GM18511 (cell line): ENCODE measurements around the gene CUTA.
"Not testable (repeated sequence)": the region's sequence is repeated elsewhere in the genome, so short reads cannot be mapped to it uniquely, and the experiment has no call there.

Source experiments
- ATAC-seq: cut with Tn5 transposase; IDR thresholded peaks from one replicate; pipeline ENCODE4 v1.9.1; 2021; ENCODE audit warnings: mild to moderate bottlenecking, moderate library complexity; ENCODE audit not compliant: unreplicated experiment

CUTA gene

GRCh38 chr6:33373960-33374910 is 43.7 kb downstream of the CUTA start:
- no peak for ATAC-seq

- no peak for ATAC-seq
Measured at GRCh38 chr6:33372526-33373123, 45.3 kb downstream of the CUTA start.

GRCh38 chr6:33371901-33372300 is 46.0 kb downstream of the CUTA start:
- not testable (repeated sequence) for ATAC-seq

GRCh38 chr6:33367715-33368025 is 50.2 kb downstream of the CUTA start:
- ATAC-seq: not testable (repeated sequence)

- ATAC-seq: no peak
Measured at GRCh38 chr6:33367009-33367714, 50.7 kb downstream of the CUTA start.
